B cell (primary cell): Measurements from ENCODE around the gene KCNH6.

ENCODE experiments used
- EZH2 ChIP-seq: IDR thresholded peaks from 2 replicates; pipeline ENCODE4 v1.6.1; 2012; ENCODE audit warnings: borderline replicate concordance, low read depth, mild to moderate bottlenecking, moderate library complexity, low read length; ENCODE audit not compliant: insufficient read depth, poor library complexity, severe bottlenecking
- TF ChIP-seq, protein P1 (sequence below): fragments of 200-600 bp; IDR thresholded peaks from one replicate; pipeline ENCODE4 v1.8.0; 2022; ENCODE audit warnings: antibody characterized with exemption, mild to moderate bottlenecking

DNA sequence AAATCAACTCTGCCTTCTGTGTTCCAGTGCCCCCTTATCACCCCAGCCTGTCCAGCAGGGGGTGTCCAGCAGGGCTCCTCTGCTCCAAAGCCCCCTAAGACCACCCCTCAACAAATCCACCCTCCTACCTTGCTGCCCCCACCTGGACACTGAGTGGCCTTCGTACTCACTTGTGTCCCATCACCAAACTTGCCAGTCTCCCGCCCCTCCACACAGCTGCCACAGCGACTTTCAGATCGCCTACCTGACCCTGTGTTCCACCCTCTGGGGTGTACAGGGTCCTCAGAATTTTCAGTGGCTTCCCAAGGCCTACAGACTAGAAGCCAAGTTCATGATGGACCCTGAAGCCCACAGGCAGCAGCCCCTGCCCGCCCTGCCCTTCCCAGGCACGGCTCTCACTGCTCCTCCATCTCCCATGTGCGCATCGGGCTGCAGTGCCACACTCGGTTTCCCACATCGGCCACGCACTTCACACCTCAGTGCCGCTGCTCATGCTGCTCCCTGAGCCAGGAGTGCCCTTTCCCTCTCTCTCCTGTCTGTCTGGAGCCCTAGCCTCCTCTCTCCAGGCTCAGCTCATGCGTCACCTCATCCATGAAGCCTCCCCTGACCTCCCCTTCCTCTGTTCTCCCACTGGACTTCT is 11.8 kb downstream of the KCNH6 start:
- TF ChIP-seq, protein P1, sequence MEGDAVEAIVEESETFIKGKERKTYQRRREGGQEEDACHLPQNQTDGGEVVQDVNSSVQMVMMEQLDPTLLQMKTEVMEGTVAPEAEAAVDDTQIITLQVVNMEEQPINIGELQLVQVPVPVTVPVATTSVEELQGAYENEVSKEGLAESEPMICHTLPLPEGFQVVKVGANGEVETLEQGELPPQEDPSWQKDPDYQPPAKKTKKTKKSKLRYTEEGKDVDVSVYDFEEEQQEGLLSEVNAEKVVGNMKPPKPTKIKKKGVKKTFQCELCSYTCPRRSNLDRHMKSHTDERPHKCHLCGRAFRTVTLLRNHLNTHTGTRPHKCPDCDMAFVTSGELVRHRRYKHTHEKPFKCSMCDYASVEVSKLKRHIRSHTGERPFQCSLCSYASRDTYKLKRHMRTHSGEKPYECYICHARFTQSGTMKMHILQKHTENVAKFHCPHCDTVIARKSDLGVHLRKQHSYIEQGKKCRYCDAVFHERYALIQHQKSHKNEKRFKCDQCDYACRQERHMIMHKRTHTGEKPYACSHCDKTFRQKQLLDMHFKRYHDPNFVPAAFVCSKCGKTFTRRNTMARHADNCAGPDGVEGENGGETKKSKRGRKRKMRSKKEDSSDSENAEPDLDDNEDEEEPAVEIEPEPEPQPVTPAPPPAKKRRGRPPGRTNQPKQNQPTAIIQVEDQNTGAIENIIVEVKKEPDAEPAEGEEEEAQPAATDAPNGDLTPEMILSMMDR, result no peak
- no peak for TF ChIP-seq EZH2
